NCI-H1105 (cell line): ENCODE results near the gene CCNDBP1.
"Not testable (repeated sequence)": the region's sequence is repeated elsewhere in the genome, so short reads cannot be mapped to it uniquely, and the experiment has no call there.

Experiments used
- DNase-seq: peaks from one replicate; lab custom pipeline; 2025; lab: John Stamatoyannopoulos, UW

Gene CCNDBP1

GRCh38 chr15:43185157-43186002 lies at the start of gene CCNDBP1:
Gene CCNDBP1, plus strand, starts transcription at chr15:43185403. Its CDS starts 96 bp downstream, at chr15:43185499.
- DNase-seq: peak; percentile 63

DNA sequence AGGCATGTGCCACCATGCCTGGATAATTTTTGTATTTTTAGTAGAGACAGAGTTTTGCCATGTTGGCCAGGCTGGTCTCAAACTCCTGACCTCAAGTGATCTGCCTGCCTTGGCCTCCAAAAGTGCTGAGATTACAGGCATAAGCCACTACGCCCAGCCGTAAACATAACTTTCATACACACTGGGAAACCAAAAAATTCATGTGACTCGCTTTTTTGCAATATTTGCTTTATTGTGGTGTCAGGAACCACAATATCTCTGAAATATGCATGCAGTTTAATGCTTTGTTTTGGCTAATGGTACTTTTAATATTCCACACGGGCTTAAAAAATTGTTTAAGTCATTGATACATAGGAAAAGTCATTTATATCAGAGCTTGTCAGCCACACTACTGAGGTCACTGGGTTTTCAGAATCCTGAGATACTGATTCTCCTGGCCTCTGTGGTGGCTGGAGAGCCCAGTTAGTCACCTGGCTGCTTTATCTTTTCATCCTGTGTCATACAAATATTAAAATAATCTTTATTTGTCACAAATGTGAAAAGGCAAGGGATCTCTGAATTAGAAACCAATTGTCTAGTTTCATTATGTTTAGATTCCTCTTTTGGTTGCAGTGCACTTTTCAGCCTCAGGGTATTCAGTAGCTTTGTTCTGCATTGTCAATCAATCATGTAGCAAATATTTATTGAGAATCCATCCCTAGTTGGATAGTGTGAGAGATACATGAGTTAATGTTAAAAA lies 41.8 kb upstream of the CCNDBP1 start:
- no peak for DNase-seq

GRCh38 chr15:43144512-43144911 lies 40.7 kb upstream of the CCNDBP1 start:
- DNase-seq: no peak

GRCh38 chr15:43146184-43146583 lies 39.0 kb upstream of the CCNDBP1 start:
- no peak for DNase-seq

GRCh38 chr15:43150191-43150929 lies 34.8 kb upstream of the CCNDBP1 start:
- no peak for DNase-seq

- DNase-seq: no peak
Measured at GRCh38 chr15:43151688-43152087, 33.5 kb upstream of the CCNDBP1 start.

DNA sequence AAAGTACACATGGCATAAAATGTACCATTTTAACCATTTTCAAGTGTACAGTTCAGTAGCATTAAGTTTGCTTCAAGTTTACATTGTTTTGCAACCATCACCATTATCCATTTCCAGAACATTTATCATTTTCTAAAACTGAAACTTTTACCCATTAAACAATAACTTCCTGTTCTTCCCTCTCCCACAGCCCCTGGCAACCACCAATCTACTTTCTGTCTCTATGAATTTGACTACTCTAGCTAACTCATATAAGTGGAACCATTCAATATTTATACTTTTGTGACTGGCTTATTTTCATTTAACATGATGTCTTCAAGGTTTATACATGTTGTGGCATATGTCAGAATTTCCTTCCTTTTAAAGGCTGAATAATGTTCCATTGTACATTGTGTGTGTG lies 31.9 kb upstream of the CCNDBP1 start:
- DNase-seq: no peak

GRCh38 chr15:43165801-43166325 lies 19.3 kb upstream of the CCNDBP1 start:
- no peak for DNase-seq

GRCh38 chr15:43167261-43167660 lies 17.9 kb upstream of the CCNDBP1 start:
- not testable (repeated sequence) for DNase-seq

- DNase-seq: no peak
Measured at GRCh38 chr15:43168192-43169107, 16.8 kb upstream of the CCNDBP1 start.

GRCh38 chr15:43169888-43170287 lies 15.3 kb upstream of the CCNDBP1 start:
- no peak for DNase-seq

GRCh38 chr15:43175656-43176309 lies 9.4 kb upstream of the CCNDBP1 start:
- DNase-seq: not testable (repeated sequence)

- not testable (repeated sequence) for DNase-seq
Measured at GRCh38 chr15:43177147-43177546, 8.1 kb upstream of the CCNDBP1 start.

GRCh38 chr15:43183270-43183669 lies 1.9 kb upstream of the CCNDBP1 start:
- DNase-seq: no peak

DNA sequence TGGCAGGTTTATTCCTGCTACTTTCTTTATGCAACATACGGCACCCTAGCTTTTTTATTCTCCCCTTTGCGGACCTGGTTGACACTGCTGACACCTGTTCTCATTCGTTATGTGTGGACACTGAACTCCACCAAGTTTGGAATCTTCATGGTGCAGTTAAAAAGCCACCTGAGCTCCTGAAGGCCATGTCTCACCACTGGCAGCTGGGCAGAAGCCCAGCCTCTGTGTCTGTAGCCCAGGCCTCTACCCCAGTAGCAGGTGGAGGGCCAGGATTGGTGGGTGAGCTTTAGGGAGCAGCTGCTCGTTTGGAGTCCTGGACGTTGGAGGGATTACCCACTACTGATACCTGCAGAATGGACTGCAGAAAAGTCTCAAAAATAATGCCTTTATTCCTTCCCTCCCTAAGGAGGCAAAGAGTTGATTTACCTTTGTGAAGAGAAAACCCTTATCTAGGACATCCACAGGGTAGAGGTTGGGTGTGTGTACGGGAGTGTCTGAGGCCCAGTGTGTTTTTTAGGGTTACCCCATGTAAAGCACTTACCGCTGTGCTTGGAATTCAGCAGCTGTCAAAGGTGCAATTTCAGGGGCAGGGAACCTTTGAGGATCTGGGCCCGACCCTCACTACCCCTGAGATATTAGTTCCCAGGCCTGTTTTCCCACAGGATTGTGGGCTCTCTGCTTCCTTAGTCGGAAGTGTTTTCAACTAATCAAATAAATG lies 637 bp upstream of the CCNDBP1 start:
- no peak for DNase-seq

- DNase-seq: no peak
Measured at GRCh38 chr15:43186003-43186353, 775 bp downstream of the CCNDBP1 start.

DNA sequence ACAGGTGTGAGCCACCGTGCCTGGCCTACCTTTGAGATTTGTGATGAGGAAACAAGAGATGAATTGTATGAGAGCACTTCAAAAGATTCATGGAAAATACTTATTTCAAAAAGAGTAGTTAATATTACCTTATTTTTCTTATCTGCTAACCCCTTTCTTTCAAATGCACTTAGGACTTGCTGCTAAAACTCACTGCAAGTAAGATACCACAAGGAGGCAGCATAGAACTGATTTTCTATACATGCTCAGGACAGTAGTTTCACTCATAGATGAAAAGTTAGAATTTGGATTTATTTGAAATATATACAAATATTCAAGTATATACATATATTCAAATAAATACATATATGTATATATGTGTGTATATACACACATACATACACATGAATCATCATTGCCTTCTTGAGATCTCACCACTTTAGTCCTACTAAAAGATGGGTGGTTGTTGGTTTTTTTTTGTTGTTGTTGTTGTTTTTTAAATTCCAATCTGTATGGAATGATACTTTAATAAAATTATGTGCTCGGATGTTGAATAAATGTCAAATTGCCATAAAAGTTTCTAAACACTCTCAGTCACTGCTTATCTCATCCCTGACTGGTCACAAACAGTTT lies 2.4 kb downstream of the CCNDBP1 start:
- DNase-seq: no peak

- no peak for DNase-seq
Measured at GRCh38 chr15:43189296-43189695, 4.1 kb downstream of the CCNDBP1 start.

DNA sequence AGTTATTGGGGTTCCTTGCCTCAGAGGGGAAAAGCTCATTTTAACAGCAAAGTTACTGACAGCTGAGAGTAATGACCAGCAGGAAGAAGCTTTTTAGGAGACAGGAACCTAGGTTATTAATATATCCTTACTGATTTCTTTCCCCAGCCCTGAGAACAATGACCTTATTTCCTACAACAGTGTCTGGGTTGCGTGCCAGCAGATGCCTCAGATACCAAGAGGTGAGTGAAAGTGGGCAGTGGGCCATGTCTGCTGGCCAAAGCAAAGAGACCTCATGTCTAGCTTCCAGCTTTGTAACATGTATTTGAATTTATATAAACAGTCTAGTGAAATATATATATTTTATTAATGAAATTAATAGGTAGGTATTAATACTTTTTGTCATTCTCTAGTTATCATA lies 5.0 kb downstream of the CCNDBP1 start:
- no peak for DNase-seq

GRCh38 chr15:43193710-43194109 lies 8.5 kb downstream of the CCNDBP1 start:
- DNase-seq: no peak
